ENCODE results near the gene MEIKIN.

- no peak for TF ChIP-seq CTCF (IDR thresholded peaks at IDR 0.05; ENCODE audit: low read depth, low read length)
- TF ChIP-seq MAX (IDR thresholded peaks at IDR 0.05; ENCODE audit: low read depth, low read length), result no peak
- TF ChIP-seq POLR2A (IDR thresholded peaks at IDR 0.05; ENCODE audit: extremely low read depth, insufficient read length), result no peak
- no peak for TF ChIP-seq MYC (IDR thresholded peaks at IDR 0.05; ENCODE audit: low read depth, low read length)
Measured at GRCh38 chr5:131767891-131768290, 177.6 kb downstream of the MEIKIN start.

All from NB4 (cell line).